ENCODE data around the gene PFN3.
A peak's percentile ranks its signal among the peaks of the same experiment; 100 is the strongest.

The PFN3 gene

GRCh38 chr5:177399997-177400868 lies at the start of gene PFN3:
Gene PFN3, minus strand, starts transcription at chr5:177400661. Its CDS starts 85 bp downstream, at chr5:177400576.
- DNase-seq (ENCODE audit: low spot score): no peak

GRCh38 chr5:177449140-177450061 lies 48.9 kb upstream of the PFN3 start:
- no peak for DNase-seq (ENCODE audit: low spot score)

GRCh38 chr5:177448244-177448950 lies 47.9 kb upstream of the PFN3 start:
- no peak for DNase-seq (ENCODE audit: low spot score)

- no peak for DNase-seq (ENCODE audit: low spot score)
These were observed 47.3 kb upstream of the PFN3 start for GRCh38 chr5:177447611-177448243.

- peak; percentile 66 for DNase-seq (ENCODE audit: low spot score)
These were observed 46.7 kb upstream of the PFN3 start for GRCh38 chr5:177447066-177447610.

- peak; percentile 61 for DNase-seq (ENCODE audit: low spot score)
These were observed 46.0 kb upstream of the PFN3 start, which contains the start of gene PRR7 for GRCh38 chr5:177446200-177447065. Gene PRR7, plus strand, starts transcription at chr5:177446814. Its CDS starts 8,254 bp downstream, at chr5:177455068.

- no peak for DNase-seq (ENCODE audit: low spot score)
These were observed 45.4 kb upstream of the PFN3 start for GRCh38 chr5:177445917-177446199.

- no peak for DNase-seq (ENCODE audit: low spot score)
These were observed 44.8 kb upstream of the PFN3 start for GRCh38 chr5:177445052-177445916.

- no peak for DNase-seq (ENCODE audit: low spot score)
These were observed 43.9 kb upstream of the PFN3 start for GRCh38 chr5:177444106-177445051.

- DNase-seq (ENCODE audit: low spot score): no peak
These were observed 42.9 kb upstream of the PFN3 start for GRCh38 chr5:177443144-177443983.

- no peak for DNase-seq (ENCODE audit: low spot score)
These were observed 41.8 kb upstream of the PFN3 start for GRCh38 chr5:177442066-177442826.

GRCh38 chr5:177440990-177441780 lies 40.7 kb upstream of the PFN3 start:
- no peak for DNase-seq (ENCODE audit: low spot score)

GRCh38 chr5:177440211-177440989 lies 39.9 kb upstream of the PFN3 start:
- no peak for DNase-seq (ENCODE audit: low spot score)

GRCh38 chr5:177439518-177440053 lies 39.1 kb upstream of the PFN3 start:
- no peak for DNase-seq (ENCODE audit: low spot score)

GRCh38 chr5:177438468-177438867 lies 38.0 kb upstream of the PFN3 start:
- DNase-seq (ENCODE audit: low spot score): no peak
